GM12892 (cell line): ENCODE data around the gene CMAS.

Source experiments
- POLR2A ChIP-seq: IDR thresholded peaks from 2 replicates; pipeline ENCODE4 v1.6.1; 2011; ENCODE audit warnings: low read depth, low read length, control low read depth
- TAF1 ChIP-seq: IDR thresholded peaks from 2 replicates; pipeline ENCODE4 v1.6.1; 2011; ENCODE audit warnings: low read depth, mild to moderate bottlenecking, control low read depth, low read length, borderline replicate concordance

DNA sequence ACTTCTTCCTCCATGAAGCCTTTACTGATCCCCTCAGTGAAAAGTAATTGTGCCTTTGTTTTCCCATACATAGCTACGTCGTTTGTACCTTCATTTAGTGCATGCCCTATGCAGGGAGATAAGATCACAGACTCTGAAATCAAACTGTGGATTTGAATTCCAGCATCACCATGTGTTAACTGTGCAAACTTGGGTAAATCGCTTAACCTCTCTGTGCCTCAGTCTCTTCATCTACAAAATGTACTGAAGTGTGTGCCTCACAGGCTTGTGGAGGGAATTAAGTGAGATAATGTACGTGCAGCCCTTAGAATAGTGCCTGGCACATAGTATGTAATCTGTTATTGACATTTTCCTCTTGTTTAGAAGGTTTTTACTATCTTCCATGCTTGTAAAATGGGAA lies 4.1 kb downstream of the CMAS start:
- TF ChIP-seq POLR2A (no peak), TAF1 (no peak)
